ENCODE results near the gene DNAH10.

Gene DNAH10

GRCh38 chr12:123976227-123976826 is 214.2 kb downstream of the DNAH10 start:
- DNase-seq: no peak

- no peak for DNase-seq
Observed at GRCh38 chr12:123979566-123979965, 217.5 kb downstream of the DNAH10 start.

- DNase-seq: no peak
Observed at GRCh38 chr12:123982269-123982668, 220.2 kb downstream of the DNAH10 start.

- DNase-seq: peak; percentile 61
Observed at GRCh38 chr12:123983822-123984485, 221.9 kb downstream of the DNAH10 start.

- no peak for DNase-seq
Observed at GRCh38 chr12:123984903-123985302, 222.8 kb downstream of the DNAH10 start.
